Measurements from ENCODE around the gene OR1I1.

Gene OR1I1

DNA sequence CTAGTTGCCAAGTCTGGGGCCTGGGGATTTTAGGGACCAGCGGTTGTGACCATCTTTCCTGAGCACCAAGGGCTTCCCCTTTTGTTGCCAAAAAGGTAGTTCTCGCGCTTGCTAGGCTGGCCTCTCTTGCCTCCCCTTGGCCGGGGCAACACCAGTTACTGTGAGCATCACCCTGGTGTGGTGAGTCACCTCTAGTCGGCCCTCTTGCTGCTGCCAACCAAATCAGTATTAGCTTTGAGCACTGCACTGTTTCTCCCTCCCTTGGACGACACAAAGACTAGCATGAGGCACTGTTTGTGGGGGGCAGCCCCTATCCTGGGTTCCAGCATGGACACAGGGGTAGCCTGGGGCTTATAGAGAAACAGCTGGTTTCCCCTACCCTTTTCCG lies 32.1 kb downstream of the OR1I1 start:
- Histone ChIP-seq H3K27me3 (ENCODE audit: control insufficient read depth, insufficient read depth, low read length) (no peaks in the 10 kb centered on the region), H3K9ac (ENCODE audit: low read length) (no peak overlapping the region), H3K36me3 (ENCODE audit: control insufficient read depth, insufficient read depth, low read length) (peaks cover 46% of the 10 kb centered on the region), H3K4me1 (ENCODE audit: control insufficient read depth, insufficient read depth, low read length) (peaks cover 6% of the 10 kb centered on the region), H3K4me3 (ENCODE audit: low read length) (no peak overlapping the region), H3K27ac (ENCODE audit: low read depth, low read length) (no peak overlapping the region)

GRCh38 chr19:15115080-15115479 lies 33.1 kb downstream of the OR1I1 start:
- Histone ChIP-seq H3K27me3 (ENCODE audit: control insufficient read depth, insufficient read depth, low read length) (no peaks in the 10 kb centered on the region), H3K36me3 (ENCODE audit: control insufficient read depth, insufficient read depth, low read length) (peaks cover 56% of the 10 kb centered on the region), H3K4me1 (ENCODE audit: control insufficient read depth, insufficient read depth, low read length) (peaks cover 6% of the 10 kb centered on the region), H3K4me3 (ENCODE audit: low read length) (no peak overlapping the region), H3K27ac (ENCODE audit: low read depth, low read length) (peak overlapping the region; percentile 52), H3K9ac (ENCODE audit: low read length) (no peak overlapping the region)

DNA sequence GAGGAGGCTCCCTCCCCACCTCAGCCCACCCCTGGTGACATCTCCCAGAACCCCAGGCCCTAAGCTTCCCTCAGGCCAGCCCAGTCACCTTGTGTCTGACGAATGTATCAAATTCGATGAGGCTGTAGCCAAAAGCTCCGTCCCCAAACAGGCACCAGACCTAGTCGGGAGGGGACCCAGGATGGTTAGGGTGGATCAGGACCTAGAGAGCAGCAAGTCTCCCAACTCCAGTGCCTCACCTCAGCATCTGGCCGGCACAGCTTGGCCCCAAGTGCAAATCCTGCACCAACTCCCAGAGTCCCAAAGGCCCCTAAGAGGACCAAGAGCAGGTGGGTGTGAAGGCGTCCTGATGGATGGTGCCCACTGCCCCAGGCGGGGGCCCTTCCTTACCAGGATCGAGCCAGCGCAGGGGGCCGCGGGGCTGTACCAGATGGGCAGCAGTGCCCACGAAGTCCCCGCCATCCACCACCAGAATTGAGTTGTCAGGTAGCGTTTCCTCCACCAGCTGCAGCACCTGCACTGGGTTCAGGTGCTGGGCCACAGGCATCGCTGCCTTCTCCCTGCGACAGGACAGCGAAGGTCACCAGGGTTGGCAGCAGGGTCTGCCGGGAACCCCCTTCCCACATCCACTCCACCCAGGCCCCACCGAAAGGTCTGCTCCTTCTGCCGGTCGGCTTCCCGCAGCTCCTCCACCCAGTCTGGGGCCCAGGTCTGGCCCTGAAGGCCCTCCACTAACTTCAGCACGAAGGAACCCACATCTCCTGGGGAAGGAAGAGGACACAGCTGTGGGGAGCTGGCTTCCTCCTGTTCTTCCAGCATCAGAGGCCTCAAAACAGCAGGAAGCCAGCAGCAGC lies 34.0 kb downstream of the OR1I1 start:
- peak overlapping the region; percentile 52 for H3K27ac ChIP-seq (ENCODE audit: low read depth, low read length)

GRCh38 chr19:15116856-15117255 lies 34.8 kb downstream of the OR1I1 start:
- H3K27ac ChIP-seq (ENCODE audit: low read depth, low read length): peak overlapping the region; percentile 27
- no peaks in the 10 kb centered on the region for H3K27me3 ChIP-seq (ENCODE audit: control insufficient read depth, insufficient read depth, low read length)
- peaks cover 53% of the 10 kb centered on the region for H3K36me3 ChIP-seq (ENCODE audit: control insufficient read depth, insufficient read depth, low read length)
- H3K4me3 ChIP-seq (ENCODE audit: low read length): no peak overlapping the region
- peaks cover 6% of the 10 kb centered on the region for H3K4me1 ChIP-seq (ENCODE audit: control insufficient read depth, insufficient read depth, low read length)
- H3K9ac ChIP-seq (ENCODE audit: low read length): no peak overlapping the region

More for the DNA sequence above, 34.0 kb downstream of the OR1I1 start:
- H3K9ac ChIP-seq (ENCODE audit: low read length): no peak overlapping the region
- no peaks in the 10 kb centered on the region for H3K27me3 ChIP-seq (ENCODE audit: control insufficient read depth, insufficient read depth, low read length)
- no peak overlapping the region for H3K4me3 ChIP-seq (ENCODE audit: low read length)
- peaks cover 61% of the 10 kb centered on the region for H3K36me3 ChIP-seq (ENCODE audit: control insufficient read depth, insufficient read depth, low read length)
- H3K4me1 ChIP-seq (ENCODE audit: control insufficient read depth, insufficient read depth, low read length): peaks cover 6% of the 10 kb centered on the region

DNA sequence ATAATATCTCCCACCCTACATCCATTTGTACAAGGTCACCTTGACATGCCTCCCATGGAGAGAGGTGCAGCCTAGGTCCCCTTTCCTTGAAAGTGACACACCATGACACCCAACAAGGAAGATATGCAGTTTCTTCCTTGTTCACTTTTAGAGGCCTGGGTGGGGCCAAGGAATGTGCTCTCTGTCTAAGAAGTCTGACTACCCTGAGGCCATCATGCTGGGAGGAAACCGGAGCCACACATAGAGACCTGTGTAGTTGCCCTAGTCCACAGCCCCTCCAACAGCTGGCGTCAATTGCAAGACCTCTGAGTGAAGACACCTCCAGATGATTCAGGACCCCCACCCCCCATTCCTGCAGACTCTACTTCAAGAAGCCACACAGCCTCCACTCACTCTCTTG lies 36.2 kb downstream of the OR1I1 start:
- H3K4me1 ChIP-seq (ENCODE audit: control insufficient read depth, insufficient read depth, low read length): peaks cover 12% of the 10 kb centered on the region
- H3K4me3 ChIP-seq (ENCODE audit: low read length): no peak overlapping the region
- peaks cover 63% of the 10 kb centered on the region for H3K36me3 ChIP-seq (ENCODE audit: control insufficient read depth, insufficient read depth, low read length)
- no peak overlapping the region for H3K27ac ChIP-seq (ENCODE audit: low read depth, low read length)
- H3K9ac ChIP-seq (ENCODE audit: low read length): no peak overlapping the region
- no peaks in the 10 kb centered on the region for H3K27me3 ChIP-seq (ENCODE audit: control insufficient read depth, insufficient read depth, low read length)

DNA sequence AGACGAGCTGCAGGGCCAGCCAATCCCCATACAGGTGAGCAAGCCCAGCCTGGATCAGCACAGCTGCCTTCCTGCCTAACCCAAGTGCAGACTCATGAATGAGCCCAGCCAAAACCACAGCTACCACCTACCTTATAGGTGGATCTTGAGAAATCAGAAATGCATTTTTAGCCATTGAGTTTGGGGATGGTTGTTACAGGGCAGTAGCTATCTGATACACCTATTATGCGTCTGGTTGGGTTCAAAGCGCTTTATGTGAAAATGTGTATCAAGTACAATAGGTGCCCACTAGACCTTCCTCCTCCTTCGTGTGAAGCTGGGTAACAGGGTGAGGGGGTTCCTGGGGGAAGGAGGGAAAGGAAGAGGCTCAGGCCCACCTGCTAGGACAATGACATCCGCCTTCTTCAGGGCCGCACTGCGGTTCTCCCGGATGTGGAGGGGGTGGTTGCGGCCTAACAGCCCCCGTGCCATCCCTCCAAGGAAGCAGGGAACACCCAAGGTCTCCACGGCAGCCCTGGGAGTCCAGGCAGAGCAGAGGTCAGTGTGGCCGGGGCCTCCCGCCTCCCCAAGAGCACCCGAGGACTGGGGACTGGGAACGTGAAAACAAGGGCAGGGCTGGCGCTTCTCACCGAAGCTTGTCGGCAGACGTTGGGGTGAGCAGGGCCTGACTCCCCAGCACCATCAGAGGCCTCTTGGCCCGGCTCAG lies 36.9 kb downstream of the OR1I1 start:
- Histone ChIP-seq H3K9ac (ENCODE audit: low read length) (no peak overlapping the region), H3K36me3 (ENCODE audit: control insufficient read depth, insufficient read depth, low read length) (peaks cover 57% of the 10 kb centered on the region), H3K4me1 (ENCODE audit: control insufficient read depth, insufficient read depth, low read length) (peaks cover 17% of the 10 kb centered on the region), H3K27ac (ENCODE audit: low read depth, low read length) (no peak overlapping the region), H3K27me3 (ENCODE audit: control insufficient read depth, insufficient read depth, low read length) (no peaks in the 10 kb centered on the region), H3K4me3 (ENCODE audit: low read length) (no peak overlapping the region)

DNA sequence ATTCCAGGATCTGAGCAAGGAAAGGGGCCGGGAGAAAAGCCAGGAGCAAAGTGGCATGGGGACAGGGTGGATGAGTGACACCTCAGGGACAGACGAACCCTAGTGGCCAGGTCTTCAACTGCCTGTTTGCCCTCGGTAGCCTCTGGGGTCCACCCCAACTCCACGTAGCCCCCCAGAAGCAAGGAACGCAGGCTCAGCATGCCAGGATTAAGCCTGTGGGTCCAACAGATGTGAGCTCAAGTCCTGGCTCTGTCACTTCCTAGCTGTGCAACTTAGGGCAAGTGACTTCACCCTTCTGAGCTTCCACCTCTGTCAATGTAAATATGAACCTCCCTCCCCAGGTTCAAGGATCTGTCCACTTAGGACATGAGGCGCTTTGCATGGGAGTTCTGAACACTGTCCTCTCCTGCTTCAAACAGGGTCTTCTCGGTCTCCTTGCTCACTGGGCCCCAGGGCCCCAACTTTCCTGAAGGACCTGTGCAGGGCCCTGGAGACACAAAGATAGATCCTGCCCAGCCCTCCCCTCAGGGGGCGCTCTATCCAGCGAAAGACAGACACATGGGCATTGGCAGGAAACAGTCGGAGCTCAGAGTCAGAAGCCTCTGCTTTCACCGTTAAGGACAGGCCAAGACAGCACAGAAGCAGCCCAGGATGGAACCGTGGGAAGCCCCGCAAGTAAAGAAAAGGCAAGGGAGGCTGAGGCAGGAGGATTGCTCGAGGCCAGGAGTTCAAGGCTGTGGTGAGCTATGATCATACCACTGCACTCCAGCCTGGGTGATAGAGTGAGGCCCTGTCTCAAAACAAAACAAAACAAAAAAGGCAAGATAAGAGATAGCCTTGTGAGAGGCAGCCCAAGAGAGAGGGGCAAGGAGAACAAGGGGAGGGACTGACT lies 38.4 kb downstream of the OR1I1 start:
- Histone ChIP-seq H3K4me1 (ENCODE audit: control insufficient read depth, insufficient read depth, low read length) (peaks cover 20% of the 10 kb centered on the region), H3K27ac (ENCODE audit: low read depth, low read length) (no peak overlapping the region), H3K36me3 (ENCODE audit: control insufficient read depth, insufficient read depth, low read length) (peaks cover 51% of the 10 kb centered on the region), H3K4me3 (ENCODE audit: low read length) (no peak overlapping the region), H3K27me3 (ENCODE audit: control insufficient read depth, insufficient read depth, low read length) (no peaks in the 10 kb centered on the region), H3K9ac (ENCODE audit: low read length) (no peak overlapping the region)

GRCh38 chr19:15122331-15123030 lies 40.5 kb downstream of the OR1I1 start:
- Histone ChIP-seq H3K27ac (ENCODE audit: low read depth, low read length) (peak overlapping the region; percentile 89), H3K4me1 (ENCODE audit: control insufficient read depth, insufficient read depth, low read length) (peaks cover 23% of the 10 kb centered on the region), H3K27me3 (ENCODE audit: control insufficient read depth, insufficient read depth, low read length) (no peaks in the 10 kb centered on the region), H3K9ac (ENCODE audit: low read length) (no peak overlapping the region), H3K36me3 (ENCODE audit: control insufficient read depth, insufficient read depth, low read length) (peaks cover 40% of the 10 kb centered on the region), H3K4me3 (ENCODE audit: low read length) (no peak overlapping the region)

DNA sequence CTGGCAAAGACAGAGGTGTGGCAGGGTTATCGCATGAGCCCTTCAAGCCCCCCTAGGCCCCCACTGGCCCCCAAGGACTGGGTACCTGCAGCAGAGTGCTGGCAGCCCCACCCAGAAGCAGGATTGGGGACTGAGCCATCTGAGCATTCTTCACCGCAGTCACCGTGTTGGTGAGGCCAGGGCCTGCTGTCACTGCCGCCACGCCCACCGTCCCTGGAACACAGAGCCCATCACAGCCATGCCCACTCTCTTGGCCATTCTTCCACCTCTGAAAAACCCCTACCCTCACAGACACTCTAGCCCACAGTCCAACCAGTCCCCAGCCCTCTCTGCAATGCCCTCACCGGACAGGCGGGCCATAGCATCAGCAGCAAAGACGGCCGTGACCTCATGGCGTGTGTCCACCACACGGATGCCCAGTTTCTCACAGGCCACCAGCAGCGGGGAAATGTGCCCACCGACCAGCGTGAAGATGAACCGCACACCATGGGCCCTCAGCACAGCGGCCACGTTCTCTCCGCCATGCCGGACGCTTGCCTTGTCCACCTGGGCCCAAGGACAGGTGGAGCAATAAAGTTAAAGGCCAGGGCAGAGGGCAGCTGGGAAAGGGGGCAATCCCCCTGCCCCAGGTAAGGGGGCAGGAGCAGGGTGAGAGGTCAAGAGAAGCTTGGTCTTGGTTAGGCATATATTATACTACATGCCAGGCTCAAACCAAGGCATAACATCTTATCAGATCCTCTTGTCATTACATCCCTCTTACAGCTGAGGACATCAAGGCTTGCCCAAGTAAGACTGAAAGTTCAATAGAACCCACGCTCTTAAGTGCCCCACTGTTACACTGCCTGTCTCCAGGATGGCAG lies 41.2 kb downstream of the OR1I1 start:
- peaks cover 23% of the 10 kb centered on the region for H3K4me1 ChIP-seq (ENCODE audit: control insufficient read depth, insufficient read depth, low read length)
- no peak overlapping the region for H3K9ac ChIP-seq (ENCODE audit: low read length)
- peak overlapping the region; percentile 36 for H3K4me3 ChIP-seq (ENCODE audit: low read length)
- H3K36me3 ChIP-seq (ENCODE audit: control insufficient read depth, insufficient read depth, low read length): peaks cover 35% of the 10 kb centered on the region
- peak overlapping the region; percentile 89 for H3K27ac ChIP-seq (ENCODE audit: low read depth, low read length)
- H3K27me3 ChIP-seq (ENCODE audit: control insufficient read depth, insufficient read depth, low read length): no peaks in the 10 kb centered on the region

DNA sequence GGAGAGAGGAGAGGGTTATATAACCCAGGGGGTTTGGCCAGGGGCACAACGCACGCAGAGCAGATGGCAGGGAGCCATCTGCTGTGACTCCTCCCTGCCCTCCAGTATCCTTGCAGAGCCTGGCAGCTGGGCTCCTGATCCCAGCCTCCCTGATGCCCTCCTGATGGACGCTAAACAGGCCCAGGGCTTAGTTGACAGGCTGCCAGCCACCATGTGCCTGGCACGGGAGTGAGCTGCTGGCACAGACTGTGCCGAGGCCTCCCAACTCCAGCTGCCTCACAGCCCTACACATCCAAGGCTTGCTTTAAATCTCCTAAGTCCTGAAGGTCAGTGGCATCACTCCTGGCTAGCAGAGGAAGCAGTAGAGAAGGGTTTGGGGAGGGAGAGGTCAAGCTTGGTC lies 41.9 kb downstream of the OR1I1 start:
- H3K27ac ChIP-seq (ENCODE audit: low read depth, low read length): peak overlapping the region; percentile 100
- no peak overlapping the region for H3K9ac ChIP-seq (ENCODE audit: low read length)
- H3K4me3 ChIP-seq (ENCODE audit: low read length): peak overlapping the region; percentile 98

DNA sequence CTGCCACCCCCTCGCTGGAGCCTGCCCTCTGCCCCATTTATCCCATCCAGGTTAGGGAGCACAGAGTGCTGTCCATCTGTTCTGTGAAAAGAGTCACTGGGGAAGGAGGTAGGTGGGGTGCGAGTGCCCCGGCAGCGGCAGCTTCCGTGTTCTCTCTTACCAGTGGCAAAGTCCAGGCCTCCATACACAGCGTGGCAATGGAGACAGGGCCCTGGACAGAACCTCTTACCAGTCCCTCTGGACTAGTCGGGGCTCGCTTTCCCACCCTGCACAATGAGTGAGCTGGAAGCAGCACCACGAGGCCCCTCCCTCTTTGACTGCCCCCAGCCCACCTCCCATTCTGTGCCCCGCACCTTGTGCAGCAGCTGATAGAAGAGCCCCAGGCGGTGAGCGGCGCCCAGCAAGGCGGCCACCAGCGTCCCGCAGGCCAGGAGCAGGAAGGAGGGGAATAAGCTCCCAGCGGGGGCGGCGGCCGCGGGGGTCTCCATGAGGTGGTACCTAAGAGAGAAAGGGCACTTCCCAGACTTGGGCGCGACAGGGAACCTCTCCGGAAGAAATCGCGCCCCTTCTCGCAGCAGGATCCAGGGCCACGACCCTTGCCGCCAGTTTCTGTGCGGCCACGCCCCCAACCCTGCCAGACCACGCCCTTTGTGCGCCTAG lies 42.7 kb downstream of the OR1I1 start:
- peak overlapping the region; percentile 100 for H3K27ac ChIP-seq (ENCODE audit: low read depth, low read length)
- no peaks in the 10 kb centered on the region for H3K27me3 ChIP-seq (ENCODE audit: control insufficient read depth, insufficient read depth, low read length)
- H3K36me3 ChIP-seq (ENCODE audit: control insufficient read depth, insufficient read depth, low read length): peaks cover 23% of the 10 kb centered on the region
- H3K4me3 ChIP-seq (ENCODE audit: low read length): peak overlapping the region; percentile 98
- H3K4me1 ChIP-seq (ENCODE audit: control insufficient read depth, insufficient read depth, low read length): peaks cover 23% of the 10 kb centered on the region
- H3K9ac ChIP-seq (ENCODE audit: low read length): peak overlapping the region; percentile 97

More for the DNA sequence above, 41.9 kb downstream of the OR1I1 start:
- Histone ChIP-seq H3K4me1 (ENCODE audit: control insufficient read depth, insufficient read depth, low read length) (peaks cover 23% of the 10 kb centered on the region), H3K36me3 (ENCODE audit: control insufficient read depth, insufficient read depth, low read length) (peaks cover 31% of the 10 kb centered on the region), H3K27me3 (ENCODE audit: control insufficient read depth, insufficient read depth, low read length) (no peaks in the 10 kb centered on the region)

Measured in rectal smooth muscle tissue (tissue), 1 donor.